Esophagus squamous epithelium (tissue), 5 donors: ENCODE measurements around the gene MGST2. TPM values are rescaled to one million over a fixed set of nuclear protein-coding genes. Genes with fewer than 3 reads are reported as not detected.

Experiments used
- DNase-seq: peaks from one replicate; lab custom pipeline; 2025; lab: John Stamatoyannopoulos, UW
- H3K27ac ChIP-seq, 4 donors: fragments of 200-600 bp; sonication (generic); one replicate each; pipeline ENCODE4 v1.5.1; 2016 to 2019; ENCODE audit warnings: mild to moderate bottlenecking in 1 of 4
- H3K27me3 ChIP-seq, 4 donors: fragments of 200-600 bp; sonication (generic); 1 replicate in 3 of 4; 2 replicates in 1 of 4; pipeline versions ENCODE4 v1.5.1 to v1.6.0; 2017 to 2021; ENCODE audit warnings: antibody characterized with exemption in 1 of 4
- H3K36me3 ChIP-seq, 3 donors: fragments of 200-600 bp; sonication (generic); one replicate each; pipeline ENCODE4 v1.5.1; 2016 to 2019
- H3K4me1 ChIP-seq, 3 donors: fragments of 200-600 bp; sonication (generic); one replicate each; pipeline ENCODE4 v1.5.1; 2017 to 2019
- H3K4me3 ChIP-seq, 4 donors: fragments of 200-600 bp; sonication (generic); 1 replicate in 3 of 4; 2 replicates in 1 of 4; pipeline ENCODE4 v1.5.1; 2016 to 2019; ENCODE audit warnings: mild to moderate bottlenecking in 2 of 4, moderate library complexity in 1 of 4
- H3K9me3 ChIP-seq, 3 donors: fragments of 200-600 bp; sonication (generic); one replicate each; pipeline ENCODE4 v1.5.1; 2016 to 2019
- CTCF ChIP-seq, 6 experiments: fragments of 450-650 bp in 4 of 6; fragments of 200-600 bp in 2 of 6; sonication (generic) in 2 of 6; IDR thresholded peaks; one replicate each; pipeline ENCODE4 v1.5.1; 2016 to 2019; ENCODE audit warnings: antibody characterized with exemption in 6 of 6, mild to moderate bottlenecking in 4 of 6, moderate library complexity in 4 of 6
- POLR2A ChIP-seq, 4 donors: fragments of 450-650 bp; IDR thresholded peaks; one replicate each; pipeline ENCODE4 v1.6.1; 2017; ENCODE audit warnings: antibody characterized with exemption in 4 of 4, mild to moderate bottlenecking in 4 of 4, moderate library complexity in 3 of 4
- WGBS, 2 donors: methylation state at CpG; one replicate each; pipeline ENCODE4 v1.1.5; 2018; 5-methylcytosine and 5-hydroxymethylcytosine counted together
- intact Hi-C: fragments of 100-400 bp; cut with DNase I; formaldehyde crosslinking; loops from one replicate; pipeline ENCODE4 v1.15.0; 2022
- total RNA-seq, 4 donors: library from RNA; depleted of rRNA; stranded (reverse); fragments of >200 nt; gene quantifications; one replicate each; pipeline ENCODE4 v1.1.0, GENCODE V29; 2016
- donor health status: DM: yes; HTN: yes; CAD: no.

The MGST2 gene
- total RNA-seq, 4 donors from 2014 or later, result 105 to 209 (median 158) TPM

DNA sequence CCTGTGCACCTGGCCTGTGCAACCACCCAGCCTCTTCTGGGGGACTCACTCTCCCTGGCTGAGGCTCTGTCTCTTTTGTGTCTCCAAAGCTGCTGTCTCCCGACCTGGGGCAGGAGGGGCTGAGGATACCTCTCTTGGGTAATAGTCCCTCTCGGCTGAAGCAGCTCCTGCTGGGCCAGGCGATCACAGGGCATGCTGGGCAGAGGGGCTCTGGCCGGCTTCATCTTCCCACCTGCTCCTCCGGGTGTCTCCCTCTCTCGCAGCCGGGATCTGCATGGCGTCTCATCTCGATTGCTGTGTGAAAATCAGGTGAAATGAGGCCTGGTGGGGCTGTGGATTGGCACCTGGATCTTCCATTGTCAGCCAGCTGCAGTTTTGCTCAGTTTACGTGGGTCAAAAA lies 53.2 kb downstream of the MGST2 start:
- DNase-seq, result no peak
- 92 to 93% methylated on average over 7 to 8 of the region's 10 CpGs for WGBS, 2 donors
- intact Hi-C loops, result no loop called here

DNA sequence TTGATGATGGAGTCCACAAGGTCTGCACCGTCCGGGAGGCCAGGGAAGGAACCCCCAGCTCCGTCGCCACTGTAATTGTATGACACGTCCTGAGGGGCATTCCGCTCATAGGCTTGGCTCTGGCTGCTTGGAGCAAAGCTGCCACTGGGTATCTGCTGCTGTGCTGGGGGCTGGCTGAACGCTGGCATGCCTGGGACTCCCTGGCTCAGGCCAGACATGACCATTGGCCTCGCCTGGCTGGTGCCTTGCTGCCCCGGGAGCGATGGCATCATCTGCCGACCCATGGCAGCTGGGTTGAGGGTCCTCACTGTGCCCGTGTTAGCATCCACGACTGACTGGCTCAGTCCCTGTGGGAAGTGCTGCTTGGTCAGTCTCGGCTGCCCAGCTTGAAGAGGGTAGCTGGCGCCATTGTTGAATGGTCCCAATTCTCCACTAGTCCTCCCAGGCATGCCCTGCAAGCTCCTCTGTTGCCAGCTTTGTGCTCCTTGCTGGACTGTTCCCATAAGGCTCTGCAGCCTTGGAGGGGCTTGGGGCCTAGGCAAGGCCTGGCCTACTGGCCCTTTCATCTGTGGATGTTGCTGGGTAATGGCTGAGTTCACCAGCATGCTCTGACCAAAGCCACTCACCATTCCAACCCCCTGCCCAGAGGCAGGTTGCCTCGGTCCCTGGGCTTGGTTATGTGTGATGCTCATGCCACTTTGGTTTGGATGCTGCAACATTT lies 53.9 kb downstream of the MGST2 start:
- Histone ChIP-seq H3K27ac (no peak overlapping the region), H3K36me3 (peaks cover 0 to 46% (median 9%) of the 10 kb centered on the region in 3 donors), H3K4me3 (no peak overlapping the region), H3K4me1 (peaks cover 0 to 17% (median 8%) of the 10 kb centered on the region in 3 donors), H3K9me3 (no peaks in the 10 kb centered on the region), H3K27me3 (no peaks in the 10 kb centered on the region)
- TF ChIP-seq POLR2A (IDR thresholded peaks at IDR 0.05), result no peak
- no peak for TF ChIP-seq CTCF (IDR thresholded peaks at IDR 0.05)
- intact Hi-C loops, result no loop called here
- DNase-seq, result no peak
- 97 to 100% methylated on average over 4 to 6 of the region's 16 CpGs for WGBS, 2 donors

More for the DNA sequence above, 53.2 kb downstream of the MGST2 start:
- H3K4me3 ChIP-seq, result no peak overlapping the region
- no peaks in the 10 kb centered on the region for H3K27me3 ChIP-seq
- H3K27ac ChIP-seq, result no peak overlapping the region
- peaks cover 0 to 41% (median 9%) of the 10 kb centered on the region in 3 donors for H3K36me3 ChIP-seq
- no peak for TF ChIP-seq POLR2A (IDR thresholded peaks at IDR 0.05)
- no peak for TF ChIP-seq CTCF (IDR thresholded peaks at IDR 0.05)
- H3K4me1 ChIP-seq, result peaks cover 0 to 24% (median 8%) of the 10 kb centered on the region in 3 donors
- H3K9me3 ChIP-seq, result no peaks in the 10 kb centered on the region

DNA sequence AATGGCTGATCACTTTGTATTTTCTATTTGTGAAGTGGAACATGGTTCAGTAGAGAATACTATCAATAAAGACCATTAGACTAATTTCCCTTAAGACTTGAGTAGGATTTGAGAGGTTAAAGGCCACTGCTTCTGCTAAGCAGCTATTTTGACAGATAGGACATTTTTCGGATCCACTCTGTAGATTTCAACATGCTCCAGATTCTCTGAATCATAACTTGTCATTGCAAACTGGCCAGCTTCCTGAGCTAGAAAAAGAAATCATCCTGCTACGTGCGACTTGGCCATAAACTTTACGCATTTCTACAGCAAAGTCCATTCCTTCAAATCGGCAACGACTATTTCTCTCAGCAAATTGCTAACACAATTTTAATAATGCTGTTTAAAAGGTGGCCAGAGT lies 55.2 kb downstream of the MGST2 start:
- intact Hi-C loops, result no loop called here
- TF ChIP-seq POLR2A (IDR thresholded peaks at IDR 0.05) (no peak), CTCF (IDR thresholded peaks at IDR 0.05) (no peak)
- H3K36me3 ChIP-seq, result peaks cover 1 to 58% (median 13%) of the 10 kb centered on the region in 3 donors
- H3K9me3 ChIP-seq, result no peaks in the 10 kb centered on the region
- WGBS, 2 donors, result 82 to 88% methylated on average over 6 of the region's 6 CpGs
- H3K4me3 ChIP-seq, result no peak overlapping the region
- H3K27me3 ChIP-seq, result no peaks in the 10 kb centered on the region
- H3K27ac ChIP-seq, result no peak overlapping the region
- DNase-seq, result no peak
- peaks cover 0 to 5% (median under 1%) of the 10 kb centered on the region in 3 donors for H3K4me1 ChIP-seq

- no peak for DNase-seq
- WGBS, 2 donors, result 70 to 73% methylated on average over 4 of the region's 4 CpGs
- Histone ChIP-seq H3K9me3 (no peaks in the 10 kb centered on the region), H3K27ac (no peak overlapping the region), H3K27me3 (no peaks in the 10 kb centered on the region), H3K4me3 (no peak overlapping the region), H3K4me1 (no peaks in the 10 kb centered on the region), H3K36me3 (peaks cover 3 to 66% (median 13%) of the 10 kb centered on the region in 3 donors)
- intact Hi-C loops, result no loop called here
- TF ChIP-seq CTCF (IDR thresholded peaks at IDR 0.05) (no peak), POLR2A (IDR thresholded peaks at IDR 0.05) (no peak)
These were observed 56.2 kb downstream of the MGST2 start for GRCh38 chr4:139721789-139722188.

- intact Hi-C loops, result no loop called here
- Histone ChIP-seq H3K4me3 (no peak overlapping the region), H3K36me3 (peaks cover 3 to 62% (median 4%) of the 10 kb centered on the region in 3 donors), H3K27me3 (no peaks in the 10 kb centered on the region), H3K9me3 (no peaks in the 10 kb centered on the region), H3K27ac (no peak overlapping the region), H3K4me1 (peaks cover 0 to 6% (median 0%) of the 10 kb centered on the region in 3 donors)
- TF ChIP-seq CTCF (IDR thresholded peaks at IDR 0.05) (no peak), POLR2A (IDR thresholded peaks at IDR 0.05) (no peak)
- whole genome bisulfite sequencing, 2 donors, result 65 to 81% methylated on average over 2 of the region's 2 CpGs
- DNase-seq, result no peak
These were observed 59.6 kb downstream of the MGST2 start for GRCh38 chr4:139725236-139725635.
